Ramos (cell line): Measurements from ENCODE around the gene TFCP2L1.

Experiments
- in situ Hi-C: fragments of 300-500 bp; cut with MboI; formaldehyde crosslinking; loops from one replicate; pipeline ENCODE4 v1.14.3; 2022; ENCODE audit warnings: low sequenced_read_pairs; ENCODE audit not compliant: unreplicated experiment

TFCP2L1 gene

GRCh38 chr2:121245120-121245820 is 39.7 kb downstream of the TFCP2L1 start:
- in situ Hi-C loops, result no loop called here

GRCh38 chr2:121244616-121245015 is 40.4 kb downstream of the TFCP2L1 start:
- in situ Hi-C loops, result no loop called here

DNA sequence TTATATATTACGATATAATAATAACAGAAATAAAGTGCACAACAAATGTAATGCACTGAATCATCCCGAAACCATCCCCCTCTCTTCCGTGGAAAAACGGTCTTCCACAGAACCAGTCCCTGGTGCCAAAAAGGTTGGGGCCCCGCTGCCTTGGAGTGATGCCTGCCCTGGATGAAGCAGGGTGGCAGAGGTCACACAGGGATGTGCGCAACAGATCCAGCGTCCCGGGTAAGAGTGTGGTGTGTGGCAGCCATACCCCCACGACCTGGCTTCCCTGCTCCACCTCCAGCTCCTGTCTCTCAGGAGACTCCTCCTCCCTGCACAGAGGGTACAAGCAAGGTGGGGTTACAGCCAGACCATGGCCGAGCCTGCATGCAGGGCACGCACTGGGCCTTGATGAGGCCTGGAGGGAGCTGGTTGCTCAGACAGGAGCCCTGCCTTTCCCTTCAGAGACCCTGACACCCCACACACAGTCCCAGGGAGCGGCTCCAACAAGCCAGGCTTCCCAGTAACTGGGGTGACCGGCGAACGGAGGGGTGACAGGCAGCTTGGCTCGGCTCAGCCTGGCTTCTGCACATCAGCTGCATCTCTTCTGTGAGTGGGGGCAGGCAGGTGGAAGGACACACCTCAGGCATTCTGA is 41.1 kb downstream of the TFCP2L1 start:
- in situ Hi-C loops, result no loop called here

- in situ Hi-C loops, result no loop called here
These were observed 42.0 kb downstream of the TFCP2L1 start for GRCh38 chr2:121242976-121243375.

DNA sequence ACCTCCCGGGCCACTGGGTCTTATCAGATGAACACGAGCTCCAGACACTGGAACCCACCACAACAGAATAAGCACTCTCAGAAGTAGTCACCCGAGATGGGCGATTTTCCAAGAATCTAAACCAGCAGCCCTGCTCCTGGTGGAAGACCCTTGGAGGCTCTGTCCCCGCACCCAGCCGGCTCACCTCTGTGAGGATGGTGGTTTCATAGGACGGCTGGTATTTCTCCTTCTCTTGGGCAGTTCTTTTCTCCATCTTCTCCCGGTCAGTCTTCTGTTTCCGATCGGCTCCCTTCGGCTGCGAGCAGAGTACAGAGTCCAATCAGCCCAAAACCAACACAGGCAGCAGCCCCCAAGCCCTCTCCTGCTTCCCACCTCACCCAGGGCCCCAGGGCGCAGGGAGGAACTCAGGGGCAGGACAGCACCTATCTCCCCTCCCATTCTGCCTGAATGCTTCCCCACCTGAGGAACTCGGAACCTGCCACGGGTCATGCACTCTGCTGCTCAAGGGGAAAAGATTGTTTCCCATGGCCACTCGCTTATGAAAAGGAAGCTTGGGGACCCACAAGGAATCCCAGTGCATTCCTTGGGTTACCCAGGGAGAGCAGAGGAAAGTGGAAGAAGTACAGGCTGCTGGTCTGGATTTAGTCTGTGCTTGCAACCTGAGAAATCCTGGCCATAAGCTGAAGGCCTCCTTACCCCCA is 42.7 kb downstream of the TFCP2L1 start:
- in situ Hi-C loops, result no loop called here

- in situ Hi-C loops, result no loop called here
These were observed 43.5 kb downstream of the TFCP2L1 start for GRCh38 chr2:121241466-121241865.

DNA sequence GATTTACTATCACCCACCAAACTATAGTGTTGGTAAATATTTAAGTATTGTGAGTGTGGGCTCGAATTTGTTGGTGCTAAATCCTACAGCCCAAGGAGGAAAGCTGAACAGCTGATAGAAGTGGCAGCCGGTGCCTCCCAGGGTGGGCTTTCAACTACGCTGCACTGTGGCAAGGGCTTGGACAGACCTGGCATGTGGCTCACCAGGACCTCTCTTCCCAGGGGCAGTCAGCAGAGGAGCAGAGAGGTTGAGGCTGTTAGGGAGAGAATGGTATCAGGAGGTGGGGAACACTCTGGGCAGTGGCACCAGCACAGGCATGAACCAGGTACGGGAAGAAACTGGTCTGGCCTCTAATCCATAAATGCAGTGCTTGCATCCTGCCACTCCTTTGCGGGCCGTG is 44.6 kb downstream of the TFCP2L1 start:
- in situ Hi-C loops, result no loop called here

- in situ Hi-C loops, result no loop called here
These were observed 45.0 kb downstream of the TFCP2L1 start for GRCh38 chr2:121239969-121240368.

DNA sequence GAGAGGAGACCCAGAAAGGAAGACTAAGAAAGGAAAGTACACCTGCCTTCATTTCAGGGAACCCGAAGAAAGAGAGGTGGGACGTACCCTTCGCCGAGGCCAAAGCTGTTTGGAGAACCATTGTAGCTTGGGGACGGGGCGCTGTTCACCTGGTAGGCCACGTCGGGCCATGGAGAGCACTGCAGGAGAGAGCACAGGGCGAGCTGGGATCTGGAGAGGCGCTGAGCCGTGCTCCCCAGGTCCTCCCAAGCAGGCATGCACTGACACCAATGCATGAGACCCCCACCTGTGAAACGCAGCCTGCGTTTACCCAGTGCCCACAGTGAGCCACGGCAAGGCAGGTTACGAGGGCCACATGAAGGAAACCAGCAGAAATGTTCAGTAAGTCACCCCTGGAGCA is 45.5 kb downstream of the TFCP2L1 start:
- in situ Hi-C loops, result no loop called here

DNA sequence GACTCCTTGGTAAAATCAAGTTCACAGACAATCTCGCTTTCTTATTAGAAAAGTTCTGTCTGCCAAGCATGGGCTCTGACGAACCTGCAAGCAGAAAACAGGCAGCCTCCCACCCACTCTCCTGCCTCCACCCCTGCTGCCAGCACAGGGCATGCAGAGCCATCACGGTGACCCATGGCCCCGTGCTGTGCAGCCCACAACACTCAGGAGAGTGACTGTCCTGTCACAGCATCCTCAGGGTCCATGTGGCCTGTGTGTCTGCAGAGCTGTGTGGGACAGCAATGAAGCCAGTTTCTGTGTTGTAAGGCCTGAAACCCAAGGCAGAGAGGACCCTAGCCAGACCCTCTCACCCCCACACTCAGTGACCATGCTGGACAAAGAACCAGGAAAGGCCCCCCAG is 46.2 kb downstream of the TFCP2L1 start:
- in situ Hi-C loops, result no loop called here

- in situ Hi-C loops, result no loop called here
These were observed 46.9 kb downstream of the TFCP2L1 start for GRCh38 chr2:121237980-121238665.

DNA sequence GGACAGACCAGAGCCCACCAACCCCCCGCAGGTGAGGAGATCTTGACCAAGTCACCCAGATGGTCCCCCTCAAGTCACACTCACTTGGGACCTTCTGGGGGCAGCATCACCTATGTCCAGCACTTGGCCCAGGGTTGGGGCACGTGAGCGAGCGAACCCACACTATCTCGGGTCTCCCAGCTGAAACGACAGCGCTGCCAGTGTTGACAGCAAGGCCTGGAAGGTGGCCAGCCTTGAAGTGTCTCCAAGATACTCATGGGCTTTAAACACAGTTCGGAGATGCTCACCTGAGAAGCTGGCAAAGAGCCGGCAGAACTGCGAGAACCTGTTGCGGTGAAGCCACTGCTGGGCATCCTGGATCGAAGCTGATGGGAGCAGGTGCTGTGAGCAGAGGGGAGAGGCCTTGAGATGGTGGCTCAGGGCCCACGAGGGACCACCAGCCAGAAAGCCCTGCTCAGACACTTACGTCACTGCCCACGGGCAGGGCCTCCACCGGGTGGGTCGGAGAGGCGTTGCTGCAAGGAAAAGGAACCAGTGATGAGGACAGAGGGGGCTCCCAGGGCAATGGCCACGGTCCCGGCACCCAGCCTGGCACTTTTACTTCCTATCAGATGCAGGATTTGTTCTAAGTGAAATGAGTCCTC is 47.5 kb downstream of the TFCP2L1 start:
- in situ Hi-C loops, result no loop called here

DNA sequence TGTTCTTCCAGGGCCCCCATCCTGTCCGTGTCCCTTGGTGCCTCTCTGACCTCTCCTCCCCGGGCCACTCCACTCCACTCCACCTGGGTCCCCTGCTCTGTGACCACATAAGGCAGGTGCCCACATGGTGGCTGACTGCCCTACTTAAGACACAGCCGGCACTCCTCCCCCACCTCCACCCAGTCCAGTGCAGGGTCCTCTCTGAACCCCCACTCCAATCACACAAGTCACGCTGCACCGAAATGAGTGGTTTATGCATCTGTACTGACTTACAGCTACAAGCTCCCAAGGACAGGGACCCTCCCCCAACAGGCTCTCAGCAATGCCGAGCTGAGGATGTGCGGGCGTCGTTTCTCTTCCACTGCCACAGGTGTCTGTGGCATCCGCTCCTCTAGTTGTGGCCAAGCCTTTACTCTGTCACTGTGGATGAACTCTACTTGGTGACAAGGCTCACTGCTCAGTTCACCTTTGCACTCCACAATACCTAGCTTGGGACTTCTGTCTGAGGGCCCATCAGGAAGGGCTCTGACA is 48.3 kb downstream of the TFCP2L1 start:
- in situ Hi-C loops, result no loop called here

DNA sequence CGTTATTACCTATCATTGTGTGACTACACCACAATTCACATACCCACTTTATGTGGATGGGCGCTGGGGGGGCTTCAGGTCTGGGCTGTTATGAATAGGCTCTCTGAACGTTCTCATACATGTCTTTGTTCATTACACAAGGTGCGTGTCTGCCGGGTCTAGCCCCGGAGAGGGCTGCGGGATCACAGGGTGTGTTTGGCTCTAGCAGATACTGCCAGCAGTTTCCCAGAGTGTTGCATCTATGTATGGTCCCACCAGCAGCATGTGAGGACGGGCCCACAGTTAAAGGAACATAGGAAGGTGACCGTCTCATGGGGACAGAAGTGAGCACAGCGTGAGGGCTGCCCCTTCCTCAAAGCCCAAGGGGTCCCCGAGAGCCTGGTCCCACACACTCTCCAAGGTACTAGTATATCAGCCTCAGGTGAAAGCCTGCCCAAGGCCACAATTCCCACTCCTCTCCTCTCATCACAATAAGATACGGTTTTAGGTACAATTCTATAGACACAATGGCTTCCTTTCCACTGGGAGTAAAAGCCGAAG is 48.8 kb downstream of the TFCP2L1 start:
- in situ Hi-C loops, result no loop called here

- in situ Hi-C loops, result no loop called here
These were observed 49.5 kb downstream of the TFCP2L1 start for GRCh38 chr2:121235542-121235941.

- in situ Hi-C loops, result no loop called here
These were observed 50.2 kb downstream of the TFCP2L1 start for GRCh38 chr2:121234791-121235190.

DNA sequence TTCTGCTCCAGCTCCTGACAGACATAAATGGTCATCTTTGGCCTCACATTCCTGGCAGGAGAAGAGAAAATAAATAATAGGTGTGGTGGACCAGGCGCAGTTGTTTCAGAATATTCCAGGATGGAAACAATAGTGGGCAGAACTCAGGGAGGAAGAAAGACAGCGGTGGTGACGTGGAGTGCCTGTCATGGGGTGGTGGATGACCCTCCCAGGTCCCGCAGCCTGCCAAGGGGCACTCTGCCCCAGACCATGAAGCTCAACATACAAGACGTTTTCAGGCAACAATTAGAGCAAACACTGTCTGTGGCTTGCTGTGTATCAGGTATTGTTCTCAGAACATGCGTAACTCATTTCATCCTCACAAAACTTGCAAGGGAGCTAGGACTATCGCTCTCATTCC is 50.9 kb downstream of the TFCP2L1 start:
- in situ Hi-C loops, result no loop called here

GRCh38 chr2:121233486-121234110 is 51.4 kb downstream of the TFCP2L1 start:
- in situ Hi-C loops, result no loop called here

- in situ Hi-C loops, result no loop called here
These were observed 52.3 kb downstream of the TFCP2L1 start for GRCh38 chr2:121232626-121233265.
